Ishikawa (cell line): Measurements from ENCODE around the gene ADPRH.
A peak's percentile ranks its signal among the peaks of the same experiment; 100 is the strongest.

Experiments used
- CEBPB ChIP-seq: IDR thresholded peaks from 2 replicates; pipeline ENCODE4 v1.6.1; 2012
- CREB1 ChIP-seq: IDR thresholded peaks from 2 replicates; pipeline ENCODE4 v1.6.1; 2012; ENCODE audit warnings: low read depth
- EGR1 ChIP-seq: IDR thresholded peaks from 2 replicates; pipeline ENCODE4 v1.6.1; 2012
- EP300 ChIP-seq: IDR thresholded peaks from 2 replicates; pipeline ENCODE4 v1.6.1; 2012; ENCODE audit warnings: borderline replicate concordance
- FOXM1 ChIP-seq: IDR thresholded peaks from 2 replicates; pipeline ENCODE4 v1.6.1; 2012; ENCODE audit warnings: low read depth, borderline replicate concordance
- NFIC ChIP-seq: IDR thresholded peaks from 2 replicates; pipeline ENCODE4 v1.6.1; 2012
- RAD21 ChIP-seq: IDR thresholded peaks from 2 replicates; pipeline ENCODE4 v1.6.1; 2012; ENCODE audit warnings: low read depth
- TAF1 ChIP-seq: IDR thresholded peaks from 2 replicates; pipeline ENCODE4 v1.6.1; 2012; ENCODE audit warnings: low read depth, mild to moderate bottlenecking
- TCF12 ChIP-seq: IDR thresholded peaks from 2 replicates; pipeline ENCODE4 v1.6.1; 2012; ENCODE audit warnings: low read depth
- TEAD4 ChIP-seq: IDR thresholded peaks from 2 replicates; pipeline ENCODE4 v1.6.1; 2012
- USF1 ChIP-seq: IDR thresholded peaks from 2 replicates; pipeline ENCODE4 v1.6.1; 2012
- YY1 ChIP-seq: IDR thresholded peaks from 2 replicates; pipeline ENCODE4 v1.6.1; 2012; ENCODE audit warnings: low read depth
- ZBTB7A ChIP-seq: IDR thresholded peaks from 2 replicates; pipeline ENCODE4 v1.6.1; 2012; ENCODE audit warnings: low read depth
- TF ChIP-seq, protein P1 (sequence below): IDR thresholded peaks from 2 replicates; pipeline ENCODE4 v1.6.1; 2012
- TF ChIP-seq, protein P2 (sequence below): IDR thresholded peaks from 2 replicates; pipeline ENCODE4 v1.6.1; 2012; ENCODE audit warnings: low read depth, mild to moderate bottlenecking

The ADPRH gene

DNA sequence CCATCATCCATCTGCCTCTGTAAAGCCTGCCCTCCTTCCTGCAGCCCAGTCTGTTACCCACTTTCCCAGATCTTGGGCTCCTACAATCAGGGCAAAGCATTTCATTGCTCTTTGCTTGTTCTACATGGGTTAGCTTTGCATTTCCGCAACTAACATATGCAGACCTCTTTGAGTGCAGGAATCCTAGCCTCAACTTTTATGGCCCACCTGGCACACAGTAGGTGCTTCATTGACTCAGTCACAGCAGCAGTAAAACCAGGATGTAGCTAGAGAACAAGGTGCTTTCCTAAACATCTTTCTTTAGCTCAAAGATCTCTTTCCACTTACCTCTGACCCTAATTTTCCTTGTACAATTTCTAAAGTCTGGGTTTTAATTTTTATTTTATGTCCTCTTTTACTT is 23.4 kb upstream of the ADPRH start:
- TF ChIP-seq EGR1 (no peak), TCF12 (no peak), CREB1 (no peak), TEAD4 (no peak), FOXM1 (no peak), USF1 (no peak), ZBTB7A (no peak)
- TF ChIP-seq, protein P1, sequence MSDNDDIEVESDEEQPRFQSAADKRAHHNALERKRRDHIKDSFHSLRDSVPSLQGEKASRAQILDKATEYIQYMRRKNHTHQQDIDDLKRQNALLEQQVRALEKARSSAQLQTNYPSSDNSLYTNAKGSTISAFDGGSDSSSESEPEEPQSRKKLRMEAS = no peak

DNA sequence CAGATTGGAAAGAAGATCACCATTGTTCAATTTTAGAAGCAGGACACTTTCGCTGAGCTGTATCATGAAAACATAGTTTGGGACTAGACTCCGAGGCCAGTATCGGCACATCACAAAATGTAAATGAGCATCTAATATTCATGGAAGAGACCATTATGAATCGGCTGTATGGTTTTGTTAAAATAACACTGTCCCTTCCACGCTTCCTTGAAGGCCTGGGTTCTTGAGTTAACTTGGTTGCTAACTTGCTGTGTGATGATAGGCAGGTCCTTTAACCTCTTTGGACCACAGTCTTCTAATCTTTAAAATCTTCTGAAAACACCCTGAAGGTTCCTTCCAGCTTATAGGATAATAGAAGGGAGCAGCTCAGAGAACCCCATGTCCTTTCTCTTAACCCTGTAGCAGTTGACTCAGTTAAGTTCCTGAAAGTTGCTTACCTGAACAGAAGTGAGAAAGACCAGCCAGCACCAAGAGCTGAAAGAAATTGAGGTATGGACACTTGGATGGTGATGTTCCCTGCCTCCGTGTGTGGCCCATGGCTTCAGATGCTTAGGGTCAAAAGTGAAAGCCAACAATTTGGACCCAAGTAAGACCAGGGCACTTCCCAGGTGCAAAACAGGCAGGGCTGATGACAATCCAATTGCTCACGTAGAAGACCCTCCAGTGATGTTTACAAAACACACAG is 22.0 kb upstream of the ADPRH start:
- TF ChIP-seq CEBPB = no peak
- no peak for TF ChIP-seq NFIC
- TF ChIP-seq ZBTB7A = no peak
- TF ChIP-seq USF1 = no peak
- no peak for TF ChIP-seq EP300
- no peak for TF ChIP-seq FOXM1
- no peak for TF ChIP-seq RAD21
- TF ChIP-seq TAF1 = no peak
- TF ChIP-seq, protein P1 = no peak
- no peak for TF ChIP-seq EGR1
- TF ChIP-seq, protein P2, sequence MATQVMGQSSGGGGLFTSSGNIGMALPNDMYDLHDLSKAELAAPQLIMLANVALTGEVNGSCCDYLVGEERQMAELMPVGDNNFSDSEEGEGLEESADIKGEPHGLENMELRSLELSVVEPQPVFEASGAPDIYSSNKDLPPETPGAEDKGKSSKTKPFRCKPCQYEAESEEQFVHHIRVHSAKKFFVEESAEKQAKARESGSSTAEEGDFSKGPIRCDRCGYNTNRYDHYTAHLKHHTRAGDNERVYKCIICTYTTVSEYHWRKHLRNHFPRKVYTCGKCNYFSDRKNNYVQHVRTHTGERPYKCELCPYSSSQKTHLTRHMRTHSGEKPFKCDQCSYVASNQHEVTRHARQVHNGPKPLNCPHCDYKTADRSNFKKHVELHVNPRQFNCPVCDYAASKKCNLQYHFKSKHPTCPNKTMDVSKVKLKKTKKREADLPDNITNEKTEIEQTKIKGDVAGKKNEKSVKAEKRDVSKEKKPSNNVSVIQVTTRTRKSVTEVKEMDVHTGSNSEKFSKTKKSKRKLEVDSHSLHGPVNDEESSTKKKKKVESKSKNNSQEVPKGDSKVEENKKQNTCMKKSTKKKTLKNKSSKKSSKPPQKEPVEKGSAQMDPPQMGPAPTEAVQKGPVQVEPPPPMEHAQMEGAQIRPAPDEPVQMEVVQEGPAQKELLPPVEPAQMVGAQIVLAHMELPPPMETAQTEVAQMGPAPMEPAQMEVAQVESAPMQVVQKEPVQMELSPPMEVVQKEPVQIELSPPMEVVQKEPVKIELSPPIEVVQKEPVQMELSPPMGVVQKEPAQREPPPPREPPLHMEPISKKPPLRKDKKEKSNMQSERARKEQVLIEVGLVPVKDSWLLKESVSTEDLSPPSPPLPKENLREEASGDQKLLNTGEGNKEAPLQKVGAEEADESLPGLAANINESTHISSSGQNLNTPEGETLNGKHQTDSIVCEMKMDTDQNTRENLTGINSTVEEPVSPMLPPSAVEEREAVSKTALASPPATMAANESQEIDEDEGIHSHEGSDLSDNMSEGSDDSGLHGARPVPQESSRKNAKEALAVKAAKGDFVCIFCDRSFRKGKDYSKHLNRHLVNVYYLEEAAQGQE = no peak
- no peak for TF ChIP-seq TCF12

DNA sequence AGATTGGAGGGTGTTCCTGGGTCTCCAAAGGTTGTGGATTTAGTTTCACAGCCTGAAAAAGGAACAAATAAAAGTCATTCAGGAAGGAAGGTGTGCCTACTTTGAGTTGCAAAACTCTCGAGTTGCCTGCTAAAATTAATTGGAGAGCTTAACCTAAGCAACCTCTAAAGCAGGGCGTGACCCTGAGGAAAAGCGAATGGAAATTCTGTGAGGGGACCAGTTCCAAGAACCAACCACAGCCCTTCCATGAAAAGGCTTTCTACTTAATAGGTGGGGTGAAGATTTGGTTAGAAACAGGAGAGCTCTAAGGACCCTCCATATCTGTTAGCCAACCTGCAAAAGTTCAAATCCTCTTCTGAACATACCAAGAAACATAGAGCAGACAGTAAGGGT is 21.4 kb upstream of the ADPRH start:
- TF ChIP-seq CREB1 (no peak), USF1 (no peak), CEBPB (no peak), TAF1 (no peak)

- no peak for TF ChIP-seq YY1
- no peak for TF ChIP-seq RAD21
- no peak for TF ChIP-seq EP300
- TF ChIP-seq CREB1 = no peak
- TF ChIP-seq NFIC = no peak
- TF ChIP-seq USF1 = no peak
- no peak for TF ChIP-seq TCF12
- TF ChIP-seq TEAD4 = no peak
- TF ChIP-seq, protein P2 = no peak
- no peak for TF ChIP-seq ZBTB7A
- no peak for TF ChIP-seq EGR1
- TF ChIP-seq, protein P1 = no peak
- no peak for TF ChIP-seq CEBPB
- no peak for TF ChIP-seq FOXM1
- no peak for TF ChIP-seq TAF1
Observed at GRCh38 chr3:119558626-119559317, 20.5 kb upstream of the ADPRH start.

- TF ChIP-seq CREB1 (no peak), RAD21 (peak; percentile 36; the same call in 1 of the 2 replicates)
Observed at GRCh38 chr3:119559441-119559963, 19.8 kb upstream of the ADPRH start, which contains the start of gene CD80. Gene CD80 (minus strand): TSS chr3:119559614. CDS start chr3:119557728, 1,886 bp downstream.
